ENCODE measurements around the gene TMEM17.

- TF ChIP-seq CTCF (IDR thresholded peaks at IDR 0.05) (no peak), POLR2A (IDR thresholded peaks at IDR 0.05) (no peak)
Observed at GRCh38 chr2:62550461-62550860, 44.5 kb upstream of the TMEM17 start.
